ENCODE data around the gene DOK1.

Gene DOK1

GRCh38 chr2:74525717-74526648, 28.5 kb upstream of the DOK1 start, which contains the start of gene DQX1:
Gene DQX1 (minus strand): TSS chr2:74526231. CDS start chr2:74525729, 502 bp downstream.
- H4K20me1 ChIP-seq (ENCODE audit: control insufficient read depth, insufficient read depth, low read depth, low read length) = no peaks in the 10 kb centered on the region
- H3K4me2 ChIP-seq (ENCODE audit: low read length) = peak within 1 kb of the TSS; percentile 2; the same call in 1 of the 2 replicates
- no peak within 1 kb of the TSS for H3K4me3 ChIP-seq (ENCODE audit: low read length)
- H3K36me3 ChIP-seq (ENCODE audit: control insufficient read depth, low read length) = peaks cover 48% of the 10 kb centered on the region
- H3K79me2 ChIP-seq (ENCODE audit: control insufficient read depth, low read length) = peaks cover 43% of the 10 kb centered on the region
- H3F3A ChIP-seq (ENCODE audit: control insufficient read depth, insufficient read depth) = peaks cover 4% of the 10 kb centered on the region
- H3K9me3 ChIP-seq (ENCODE audit: control insufficient read depth, insufficient read depth, low read length) = no peaks in the 10 kb centered on the region
- TF ChIP-seq CTCF (IDR thresholded peaks at IDR 0.05; ENCODE audit: low read depth, low read length, poor library complexity, severe bottlenecking) (no peak), EZH2phosphoT487 (IDR thresholded peaks at IDR 0.05; ENCODE audit: borderline replicate concordance, low read length) (no peak)
- no peaks in the 10 kb centered on the region for H3K9me2 ChIP-seq (replicated peaks; ENCODE audit: control insufficient read depth, low read length)
- no peaks in the 10 kb centered on the region for H3K27me3 ChIP-seq (ENCODE audit: control insufficient read depth, low read length)
- H3K27ac ChIP-seq (ENCODE audit: low read depth, low read length) = no peak within 1 kb of the TSS; the same call in 1 of the 2 replicates
- H3K4me1 ChIP-seq (ENCODE audit: control insufficient read depth, low read length) = peaks cover 32% of the 10 kb centered on the region

GRCh38 chr2:74526649-74527230, 27.8 kb upstream of the DOK1 start:
- peaks cover 39% of the 10 kb centered on the region for H3K4me1 ChIP-seq (ENCODE audit: control insufficient read depth, low read length)
- H3K9me3 ChIP-seq (ENCODE audit: control insufficient read depth, insufficient read depth, low read length) = no peaks in the 10 kb centered on the region
- peaks cover 55% of the 10 kb centered on the region for H3K36me3 ChIP-seq (ENCODE audit: control insufficient read depth, low read length)
- H3K4me3 ChIP-seq (ENCODE audit: low read length) = no peak overlapping the region
- H3K79me2 ChIP-seq (ENCODE audit: control insufficient read depth, low read length) = peaks cover 48% of the 10 kb centered on the region
- peaks cover 7% of the 10 kb centered on the region for H3F3A ChIP-seq (ENCODE audit: control insufficient read depth, insufficient read depth)
- no peak for TF ChIP-seq EZH2phosphoT487 (IDR thresholded peaks at IDR 0.05; ENCODE audit: borderline replicate concordance, low read length)
- no peak for TF ChIP-seq CTCF (IDR thresholded peaks at IDR 0.05; ENCODE audit: low read depth, low read length, poor library complexity, severe bottlenecking)
- H3K27me3 ChIP-seq (ENCODE audit: control insufficient read depth, low read length) = no peaks in the 10 kb centered on the region
- H3K27ac ChIP-seq (ENCODE audit: low read depth, low read length) = no peak overlapping the region; the same call in 1 of the 2 replicates
- H3K9me2 ChIP-seq (replicated peaks; ENCODE audit: control insufficient read depth, low read length) = no peaks in the 10 kb centered on the region
- H4K20me1 ChIP-seq (ENCODE audit: control insufficient read depth, insufficient read depth, low read depth, low read length) = no peaks in the 10 kb centered on the region
- peak overlapping the region; percentile 2; the same call in 1 of the 2 replicates for H3K4me2 ChIP-seq (ENCODE audit: low read length)

- Histone ChIP-seq H3K4me1 (ENCODE audit: control insufficient read depth, low read length) (peaks cover 43% of the 10 kb centered on the region), H3K79me2 (ENCODE audit: control insufficient read depth, low read length) (peaks cover 48% of the 10 kb centered on the region), H3F3A (ENCODE audit: control insufficient read depth, insufficient read depth) (peaks cover 11% of the 10 kb centered on the region), H4K20me1 (ENCODE audit: control insufficient read depth, insufficient read depth, low read depth, low read length) (no peaks in the 10 kb centered on the region), H3K36me3 (ENCODE audit: control insufficient read depth, low read length) (peaks cover 65% of the 10 kb centered on the region), H3K9me2 (replicated peaks; ENCODE audit: control insufficient read depth, low read length) (no peaks in the 10 kb centered on the region), H3K27ac (ENCODE audit: low read depth, low read length) (no peak overlapping the region), H3K9me3 (ENCODE audit: control insufficient read depth, insufficient read depth, low read length) (no peaks in the 10 kb centered on the region), H3K27me3 (ENCODE audit: control insufficient read depth, low read length) (no peaks in the 10 kb centered on the region), H3K4me3 (ENCODE audit: low read length) (peak overlapping the region; percentile 99), H3K4me2 (ENCODE audit: low read length) (peak overlapping the region; percentile 94)
- TF ChIP-seq EZH2phosphoT487 (IDR thresholded peaks at IDR 0.05; ENCODE audit: borderline replicate concordance, low read length) (no peak), CTCF (IDR thresholded peaks at IDR 0.05; ENCODE audit: low read depth, low read length, poor library complexity, severe bottlenecking) (no peak)
Observed at GRCh38 chr2:74527741-74528140, 26.8 kb upstream of the DOK1 start.
